Neural progenitor cell (in vitro differentiated cells): ENCODE results near the gene CNGA2.

Source experiments
- CTCF ChIP-seq: fragments of 200-600 bp; sonication (generic); IDR thresholded peaks from 2 replicates; pipeline ENCODE4 v1.5.1; 2017; ENCODE audit warnings: antibody characterized with exemption, mild to moderate bottlenecking
- EZH2 ChIP-seq: fragments of 200-600 bp; sonication (generic); IDR thresholded peaks from 2 replicates; pipeline ENCODE4 v1.6.1; 2017; ENCODE audit warnings: antibody characterized with exemption, mild to moderate bottlenecking, moderate library complexity

- no peak for TF ChIP-seq EZH2
- no peak for TF ChIP-seq CTCF
These were observed 31.1 kb upstream of the CNGA2 start for GRCh38 chrX:151703487-151703886.
